GM10847 (cell line): ENCODE results near the gene OVOL2.

Experiments used
- POLR2A ChIP-seq: IDR thresholded peaks from 2 replicates; pipeline ENCODE4 v1.6.1; 2011; ENCODE audit not compliant: insufficient read length; ENCODE audit errors: extremely low read depth

OVOL2 gene

GRCh38 chr20:18031050-18031449, 26.7 kb downstream of the OVOL2 start:
- no peak for TF ChIP-seq POLR2A

- no peak for TF ChIP-seq POLR2A
Observed at GRCh38 chr20:18030020-18030419, 27.7 kb downstream of the OVOL2 start.

- no peak for TF ChIP-seq POLR2A
Observed at GRCh38 chr20:18024606-18025127, 33.0 kb downstream of the OVOL2 start.

- TF ChIP-seq POLR2A = no peak
Observed at GRCh38 chr20:18020931-18021330, 36.8 kb downstream of the OVOL2 start.

GRCh38 chr20:18019068-18019467, 38.6 kb downstream of the OVOL2 start:
- TF ChIP-seq POLR2A = no peak

DNA sequence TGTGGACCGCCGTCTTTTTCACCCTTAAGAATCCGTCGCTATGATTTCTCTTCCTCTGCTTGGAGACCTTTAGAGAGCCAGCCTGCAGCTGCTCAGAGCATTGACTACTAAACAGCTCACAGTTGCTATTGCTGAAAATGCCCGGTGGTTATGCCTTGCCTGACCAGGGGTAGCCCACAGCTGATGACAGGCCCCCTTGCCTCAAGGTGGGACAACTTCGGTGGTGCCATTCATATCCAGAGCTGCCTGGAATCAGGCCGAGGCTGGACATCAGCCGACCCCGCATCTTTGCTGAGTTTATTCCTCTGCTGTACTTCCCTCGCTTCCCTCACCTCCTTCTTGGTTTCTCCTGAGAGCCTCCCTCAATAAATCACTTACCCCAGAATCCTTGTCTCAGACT, 39.6 kb downstream of the OVOL2 start:
- no peak for TF ChIP-seq POLR2A

- no peak for TF ChIP-seq POLR2A
Observed at GRCh38 chr20:18016772-18017171, 40.9 kb downstream of the OVOL2 start.

GRCh38 chr20:18014411-18014810, 43.3 kb downstream of the OVOL2 start:
- TF ChIP-seq POLR2A = no peak

DNA sequence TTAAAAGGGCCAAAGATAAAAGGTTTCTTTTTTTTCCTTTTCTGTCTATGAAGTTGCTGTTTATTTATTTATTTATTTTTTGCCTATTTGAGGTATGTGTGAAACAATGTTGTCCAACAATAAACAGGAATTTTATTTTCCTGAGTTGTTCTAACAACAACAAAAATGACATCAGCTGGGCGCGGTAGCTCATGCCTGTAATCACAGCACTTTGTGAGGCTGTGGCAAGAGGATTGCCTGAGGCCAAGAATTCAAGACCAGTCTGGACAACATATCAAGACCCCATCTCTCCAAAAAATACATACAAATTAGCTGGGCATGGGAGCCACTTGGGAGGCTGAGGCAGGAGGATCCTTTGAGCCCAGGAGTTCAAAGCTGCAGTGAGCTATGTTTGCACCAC, 44.8 kb downstream of the OVOL2 start:
- no peak for TF ChIP-seq POLR2A

DNA sequence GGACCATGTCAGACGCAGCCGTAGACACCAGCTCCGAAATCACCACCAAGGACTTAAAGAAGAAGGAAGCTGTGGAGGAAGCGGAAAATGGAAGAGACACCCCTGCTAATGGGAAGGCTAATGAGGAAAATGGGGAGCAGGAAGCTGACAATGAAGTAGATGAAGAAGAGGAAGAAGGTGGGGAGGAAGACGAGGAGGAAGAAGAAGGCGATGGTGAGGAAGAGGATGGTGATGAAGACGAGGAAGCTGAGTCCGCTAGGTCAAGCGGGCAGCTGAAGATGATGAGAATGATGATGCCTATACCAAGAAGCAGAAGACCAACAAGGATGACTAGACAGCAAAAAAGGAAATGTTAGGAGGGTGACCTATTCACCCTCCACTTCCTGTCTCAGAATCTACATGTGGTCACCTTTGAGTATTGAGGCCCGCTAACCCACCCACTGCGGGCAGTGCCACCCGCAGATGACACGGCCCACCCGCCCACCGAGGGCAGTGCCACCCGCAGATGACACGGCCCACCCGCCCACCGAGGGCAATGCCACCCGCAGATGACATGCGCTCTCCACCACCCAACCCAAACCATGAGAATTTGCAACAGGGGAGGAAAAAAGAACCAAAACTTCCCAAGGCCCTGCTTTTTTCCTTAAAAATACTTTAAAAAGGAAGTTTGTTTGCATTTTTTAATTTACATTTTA, 45.6 kb downstream of the OVOL2 start:
- no peak for TF ChIP-seq POLR2A

- TF ChIP-seq POLR2A = no peak
Observed at GRCh38 chr20:18011482-18011881, 46.2 kb downstream of the OVOL2 start.

- TF ChIP-seq POLR2A = no peak
Observed at GRCh38 chr20:18009116-18009515, 48.6 kb downstream of the OVOL2 start.

GRCh38 chr20:18007534-18008292, 50.0 kb downstream of the OVOL2 start:
- TF ChIP-seq POLR2A = no peak

- TF ChIP-seq POLR2A = no peak
Observed at GRCh38 chr20:18006684-18007083, 51.0 kb downstream of the OVOL2 start.

DNA sequence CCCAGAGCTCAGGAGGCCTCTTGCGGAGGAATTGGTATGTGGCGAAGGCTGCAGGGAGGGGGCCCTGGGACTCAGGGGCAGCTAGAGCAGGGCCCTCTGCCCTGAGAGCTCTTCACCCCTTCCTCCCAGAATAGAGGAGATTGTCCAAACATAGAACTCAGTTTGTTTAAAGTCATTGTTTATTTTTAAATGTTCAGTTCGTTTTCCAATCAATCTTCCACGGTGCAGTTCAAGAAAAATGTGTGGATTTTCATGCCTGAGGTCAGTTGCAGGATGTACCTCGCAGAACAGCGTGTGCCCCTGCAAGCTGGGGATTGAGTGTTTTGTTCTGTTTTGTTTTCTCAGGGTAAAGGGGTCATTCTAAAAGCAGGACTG, 51.7 kb downstream of the OVOL2 start:
- TF ChIP-seq POLR2A = no peak

GRCh38 chr20:18005170-18005989, 52.3 kb downstream of the OVOL2 start:
- no peak for TF ChIP-seq POLR2A

DNA sequence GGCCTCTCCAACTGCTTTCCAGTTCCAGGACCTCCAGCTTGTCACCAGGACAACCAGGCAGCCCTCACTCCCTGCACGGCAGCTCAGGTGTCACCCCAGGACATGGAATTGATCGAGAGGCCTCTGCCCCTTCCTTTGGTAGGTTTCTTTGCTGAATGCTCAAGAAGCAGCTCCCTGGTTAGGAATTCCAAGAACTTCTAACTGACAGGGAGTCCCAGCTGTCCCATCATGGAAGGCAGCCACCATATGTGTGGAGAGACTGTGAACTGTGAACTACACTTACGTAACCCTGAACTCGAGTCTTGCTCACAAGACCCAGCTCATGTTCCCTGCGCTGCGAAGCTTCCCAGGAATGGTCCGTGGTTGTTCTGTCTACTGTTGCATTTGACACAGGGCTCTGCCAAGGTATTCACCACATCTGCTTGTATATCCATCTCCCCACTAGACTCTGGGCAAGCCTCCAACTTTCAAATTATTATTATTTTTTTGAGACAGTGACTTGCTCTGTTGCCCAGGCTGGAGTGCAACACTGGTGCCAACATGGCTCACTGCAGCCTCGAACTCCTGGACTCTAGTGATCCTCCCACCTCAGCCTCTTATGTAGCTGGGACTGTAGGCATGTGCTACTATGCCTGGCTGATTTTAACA, 53.2 kb downstream of the OVOL2 start:
- TF ChIP-seq POLR2A = no peak
